ENCODE data around the gene CLMP.

DNA sequence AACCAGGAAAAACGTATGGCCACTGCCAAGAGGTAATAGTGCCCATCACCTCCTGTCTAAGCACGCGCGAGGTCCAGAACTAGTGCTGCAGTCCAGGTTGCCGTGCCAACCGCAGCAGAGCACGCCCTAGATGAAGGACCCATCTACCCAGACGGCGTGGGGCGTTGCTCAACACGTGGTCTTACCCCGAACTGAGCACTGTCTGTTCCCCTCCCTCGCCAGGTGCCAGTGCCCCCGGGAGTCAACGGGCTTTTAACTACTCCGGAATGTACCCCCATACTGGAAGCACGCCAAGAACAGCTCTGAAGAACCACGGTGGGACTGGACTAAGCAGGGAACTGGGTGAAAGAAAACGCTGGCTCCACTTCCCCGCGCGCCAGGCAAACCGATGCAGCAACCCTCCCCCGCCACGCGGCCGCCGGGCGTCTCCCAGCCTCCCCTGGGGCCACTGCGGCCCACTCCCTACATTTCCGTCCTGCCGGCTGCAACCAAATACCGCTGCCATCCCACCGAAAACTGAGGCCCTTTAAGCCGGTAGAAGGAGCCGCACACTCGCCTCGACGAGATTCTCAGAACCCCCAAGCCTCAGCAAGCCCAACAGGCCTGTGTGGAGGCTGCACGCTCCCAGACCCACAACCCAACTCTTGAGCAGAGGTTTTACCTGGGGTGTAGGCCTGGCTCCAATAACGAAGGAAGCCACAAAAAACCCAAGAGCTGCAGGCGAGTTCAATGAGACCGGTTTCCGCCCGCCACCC is 133.5 kb downstream of the CLMP start, which contains the start of gene HSPA8:
- TF ChIP-seq CTCF (IDR thresholded peaks at IDR 0.05; ENCODE audit: low read depth, low read length, poor library complexity, severe bottlenecking) = no peak
- no peak for TF ChIP-seq EZH2phosphoT487 (IDR thresholded peaks at IDR 0.05; ENCODE audit: borderline replicate concordance, low read length)
